Suprapubic skin (tissue), 4 donors: ENCODE data around the gene COL19A1. TPM values are rescaled to one million over a fixed set of nuclear protein-coding genes. Genes with fewer than 3 reads are reported as not detected.
"Not testable (repeated sequence)": the region's sequence is repeated elsewhere in the genome, so short reads cannot be mapped to it uniquely, and the experiment has no call there.

Source experiments
- DNase-seq, 2 donors: peaks; one replicate each; pipeline ENCODE4 v3.0.0-alpha.2; 2019; ENCODE audit warnings: low spot score in 2 of 2
- H3K27ac ChIP-seq: fragments of 200-600 bp; sonication (generic); one replicate; pipeline ENCODE4 v1.5.1; 2019
- H3K27me3 ChIP-seq: fragments of 200-600 bp; sonication (generic); one replicate; pipeline ENCODE4 v1.5.1; 2019
- H3K36me3 ChIP-seq: fragments of 200-600 bp; sonication (generic); one replicate; pipeline ENCODE4 v1.5.1; 2019
- H3K4me1 ChIP-seq: fragments of 200-600 bp; sonication (generic); one replicate; pipeline ENCODE4 v1.5.1; 2019
- H3K4me3 ChIP-seq: fragments of 200-600 bp; sonication (generic); one replicate; pipeline ENCODE4 v1.5.1; 2019; ENCODE audit warnings: mild to moderate bottlenecking
- H3K9me3 ChIP-seq: fragments of 200-600 bp; sonication (generic); one replicate; pipeline ENCODE4 v1.5.1; 2019
- CTCF ChIP-seq, 2 donors: fragments of 200-600 bp in 1 of 2; fragments of 450-650 bp in 1 of 2; sonication (generic) in 1 of 2; IDR thresholded peaks; one replicate each; pipeline ENCODE4 v1.5.1; 2016 to 2019; ENCODE audit warnings: antibody characterized with exemption in 2 of 2, mild to moderate bottlenecking in 1 of 2, moderate library complexity in 1 of 2
- EP300 ChIP-seq: sonication (generic); formaldehyde crosslinking; IDR thresholded peaks from one replicate; pipeline ENCODE4 v1.6.1; 2017; ENCODE audit warnings: antibody characterized with exemption
- POLR2A ChIP-seq, 2 donors: fragments of 450-650 bp; IDR thresholded peaks; one replicate each; pipeline ENCODE4 v1.6.1; 2017; ENCODE audit warnings: antibody characterized with exemption in 2 of 2, mild to moderate bottlenecking in 2 of 2, moderate library complexity in 2 of 2
- POLR2AphosphoS5 ChIP-seq, 3 donors: sonication (generic); formaldehyde crosslinking; IDR thresholded peaks; one replicate each; pipeline ENCODE4 v1.6.1; 2017; ENCODE audit warnings: antibody characterized with exemption in 3 of 3
- WGBS: methylation state at CpG from one replicate; pipeline ENCODE4 v1.1.5; 2018; 5-methylcytosine and 5-hydroxymethylcytosine counted together
- total RNA-seq, 4 donors: library from RNA; depleted of rRNA; stranded (reverse); fragments of >200 nt; gene quantifications; one replicate each; pipeline ENCODE4 v1.1.0, GENCODE V29; 2016

COL19A1 gene
- total RNA-seq, 4 donors from 2014 or later = 0.10 TPM; not detected in 3

- Histone ChIP-seq H3K27me3 (no peaks in the 10 kb centered on the region), H3K9me3 (peaks cover 3% of the 10 kb centered on the region), H3K27ac (no peak overlapping the region), H3K36me3 (no peaks in the 10 kb centered on the region), H3K4me3 (no peak overlapping the region), H3K4me1 (no peaks in the 10 kb centered on the region)
- no peak for DNase-seq
- TF ChIP-seq POLR2AphosphoS5 (IDR thresholded peaks at IDR 0.05) (no peak), CTCF (IDR thresholded peaks at IDR 0.05) (no peak), POLR2A (IDR thresholded peaks at IDR 0.05) (no peak)
- WGBS = 68% methylated on average over 2 of the region's 2 CpGs
Measured at GRCh38 chr6:69994251-69994650, 127.9 kb downstream of the COL19A1 start.

- no peak overlapping the region for H3K27ac ChIP-seq
- peaks cover 3% of the 10 kb centered on the region for H3K9me3 ChIP-seq
- no peaks in the 10 kb centered on the region for H3K36me3 ChIP-seq
- no peaks in the 10 kb centered on the region for H3K27me3 ChIP-seq
- H3K4me3 ChIP-seq = no peak overlapping the region
- H3K4me1 ChIP-seq = no peaks in the 10 kb centered on the region
- DNase-seq = no peak
- TF ChIP-seq EP300 (no peak), POLR2AphosphoS5 (IDR thresholded peaks at IDR 0.05) (no peak), POLR2A (IDR thresholded peaks at IDR 0.05) (no peak), CTCF (IDR thresholded peaks at IDR 0.05) (no peak)
Measured at GRCh38 chr6:70008189-70008588, 141.8 kb downstream of the COL19A1 start.

GRCh38 chr6:70010339-70010738 is 144.0 kb downstream of the COL19A1 start:
- H3K27ac ChIP-seq, DNase-seq, H3K27me3 ChIP-seq, H3K9me3 ChIP-seq, H3K4me1 ChIP-seq, H3K4me3 ChIP-seq, H3K36me3 ChIP-seq: not testable (repeated sequence)
- 97% methylated on average over 25 of the region's 28 CpGs for WGBS

DNA sequence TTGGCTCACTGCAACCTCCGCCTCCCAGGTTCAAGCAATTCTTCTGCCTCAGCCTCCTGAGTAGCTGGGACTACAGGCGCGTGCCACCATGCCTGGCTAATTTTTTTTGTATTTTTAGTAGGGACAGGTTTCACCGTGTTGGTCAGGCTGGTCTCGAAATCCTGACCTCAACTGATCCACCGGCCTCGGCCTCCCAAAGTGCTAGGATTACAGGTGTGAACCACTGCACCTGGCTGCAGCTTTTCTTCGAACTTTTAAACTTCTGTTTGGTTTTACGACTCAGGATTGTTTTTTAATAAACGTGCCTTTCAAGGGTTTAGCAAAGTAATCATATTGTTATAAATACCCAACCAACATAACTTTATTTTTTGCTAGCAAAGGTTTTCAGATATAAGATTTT is 156.8 kb downstream of the COL19A1 start:
- not testable (repeated sequence) for H3K27me3 ChIP-seq, DNase-seq

DNA sequence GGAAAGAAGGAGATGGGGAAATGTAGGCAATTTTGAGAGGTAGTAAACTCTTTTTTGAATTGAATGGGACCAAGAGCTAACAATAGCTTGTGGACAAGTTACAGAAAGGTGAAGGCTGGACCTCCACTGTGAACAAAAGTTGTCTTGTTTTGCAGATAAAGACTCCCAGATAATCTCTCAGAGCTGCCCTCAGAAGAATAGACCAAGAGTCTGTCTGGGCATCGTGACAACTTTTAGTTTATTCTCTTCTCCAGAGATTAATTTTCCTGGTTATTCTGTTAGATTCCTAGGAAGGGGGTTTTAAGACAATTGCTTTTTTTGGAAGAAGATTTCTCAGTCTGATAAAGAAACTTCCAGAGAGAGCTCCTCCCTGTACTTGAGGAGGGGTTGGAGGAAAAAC is 161.9 kb downstream of the COL19A1 start:
- Histone ChIP-seq H3K27me3 (no peaks in the 10 kb centered on the region), H3K4me3 (no peak overlapping the region), H3K27ac (no peak overlapping the region), H3K36me3 (no peaks in the 10 kb centered on the region), H3K4me1 (no peaks in the 10 kb centered on the region), H3K9me3 (no peaks in the 10 kb centered on the region)
- no peak for DNase-seq
- WGBS = 73% methylated on average over 1 of the region's 1 CpG
- TF ChIP-seq EP300 (no peak), POLR2AphosphoS5 (IDR thresholded peaks at IDR 0.05) (no peak), POLR2A (IDR thresholded peaks at IDR 0.05) (no peak), CTCF (IDR thresholded peaks at IDR 0.05) (no peak)

More for the DNA sequence above, 156.8 kb downstream of the COL19A1 start:
- not testable (repeated sequence) for H3K4me1 ChIP-seq, H3K9me3 ChIP-seq, H3K4me3 ChIP-seq, H3K27ac ChIP-seq, H3K36me3 ChIP-seq
- 91% methylated on average over 10 of the region's 10 CpGs for WGBS

GRCh38 chr6:70028926-70029325 is 162.6 kb downstream of the COL19A1 start:
- Histone ChIP-seq H3K36me3 (no peaks in the 10 kb centered on the region), H3K4me3 (no peak overlapping the region), H3K4me1 (no peaks in the 10 kb centered on the region), H3K27me3 (no peaks in the 10 kb centered on the region), H3K9me3 (no peaks in the 10 kb centered on the region), H3K27ac (no peak overlapping the region)
- no peak for TF ChIP-seq POLR2A (IDR thresholded peaks at IDR 0.05)
- TF ChIP-seq EP300 = no peak
- no peak for TF ChIP-seq POLR2AphosphoS5 (IDR thresholded peaks at IDR 0.05)
- TF ChIP-seq CTCF (IDR thresholded peaks at IDR 0.05) = no peak
- no peak for DNase-seq
